Activated T-cell treated with anti-CD3 and anti-CD28 coated beads, Interleukin-2, amount 50 U/mL, for 72 hours (primary cell): ENCODE data around the gene CSNK1A1. TPM values are rescaled to one million over a fixed set of nuclear protein-coding genes. Genes with fewer than 3 reads are reported as not detected.
A peak's percentile ranks its signal among the peaks of the same experiment; 100 is the strongest.
"Not testable (repeated sequence)": the region's sequence is repeated elsewhere in the genome, so short reads cannot be mapped to it uniquely, and the experiment has no call there.

Experiments
- ATAC-seq, 2 donors: fragments of 150-1000 bp; cut with Tn5 transposase; replicated peaks in 1 of 2; 2 replicates each; pipeline ENCODE4 v1.10.0; 2021; ENCODE audit warnings: moderate library complexity in 2 of 2, mild to moderate bottlenecking in 1 of 2
- DNase-seq, 2 donors: peaks; one replicate each; pipeline ENCODE4 v3.0.0; 2021 to 2022; ENCODE audit warnings: mixed read lengths in 1 of 2
- H3K27ac Mint-ChIP-seq: one replicate; pipeline ENCODE4 v1.8.0; 2022; ENCODE audit warnings: mild to moderate bottlenecking, moderate library complexity, mixed read lengths
- H3K27me3 Mint-ChIP-seq: one replicate; pipeline ENCODE4 v1.8.0; 2022; ENCODE audit warnings: low read depth, mixed read lengths
- H3K36me3 Mint-ChIP-seq, 2 donors: one replicate each; pipeline ENCODE4 v1.8.0; 2022; ENCODE audit warnings: mixed read lengths in 2 of 2, mild to moderate bottlenecking in 1 of 2; ENCODE audit not compliant: insufficient read depth in 2 of 2
- H3K4me1 Mint-ChIP-seq: one replicate; pipeline ENCODE4 v1.8.0; 2022; ENCODE audit warnings: low read depth, mixed read lengths
- H3K4me3 Mint-ChIP-seq, 2 donors: one replicate each; pipeline ENCODE4 v1.8.0; 2022; ENCODE audit warnings: mild to moderate bottlenecking in 2 of 2, mixed read lengths in 2 of 2, moderate library complexity in 2 of 2
- H3K9me3 Mint-ChIP-seq, 2 donors: one replicate each; pipeline ENCODE4 v1.8.0; 2022; ENCODE audit warnings: mixed read lengths in 2 of 2
- total RNA-seq, 2 donors: library from RNA; stranded (reverse); gene quantifications; one replicate each; pipeline ENCODE4 v1.2.3, GENCODE V29; 2022

CSNK1A1 gene
- total RNA-seq, 2 donors from 2014 or later: 176 to 209 TPM

- ATAC-seq (no peak), DNase-seq (no peak)
- no peaks in the 10 kb centered on the region for H3K27me3 Mint-ChIP-seq
- H3K9me3 Mint-ChIP-seq: no peaks in the 10 kb centered on the region
- no peaks in the 10 kb centered on the region for H3K4me1 Mint-ChIP-seq
- no peaks in the 10 kb centered on the region for H3K36me3 Mint-ChIP-seq
- no peak overlapping the region for H3K27ac Mint-ChIP-seq
- no peak overlapping the region for H3K4me3 Mint-ChIP-seq
Observed at GRCh38 chr5:149470942-149471341, 80.3 kb downstream of the CSNK1A1 start.

- Mint-ChIP-seq H3K27me3 (no peaks in the 10 kb centered on the region), H3K9me3 (no peaks in the 10 kb centered on the region), H3K36me3 (no peaks in the 10 kb centered on the region), H3K4me1 (no peaks in the 10 kb centered on the region), H3K4me3 (no peak overlapping the region), H3K27ac (no peak overlapping the region)
- DNase-seq: no peak
- ATAC-seq: peak; percentile 11 to 47
Observed at GRCh38 chr5:149466457-149466972, 84.7 kb downstream of the CSNK1A1 start.

- ATAC-seq (no peak), DNase-seq (no peak)
- Mint-ChIP-seq H3K27ac (no peak overlapping the region), H3K9me3 (no peaks in the 10 kb centered on the region), H3K4me3 (no peak overlapping the region), H3K4me1 (no peaks in the 10 kb centered on the region), H3K36me3 (no peaks in the 10 kb centered on the region), H3K27me3 (no peaks in the 10 kb centered on the region)
Observed at GRCh38 chr5:149464796-149465489, 86.3 kb downstream of the CSNK1A1 start.

- not testable (repeated sequence) for H3K4me1 Mint-ChIP-seq, DNase-seq, ATAC-seq, H3K27me3 Mint-ChIP-seq, H3K9me3 Mint-ChIP-seq, H3K27ac Mint-ChIP-seq, H3K4me3 Mint-ChIP-seq, H3K36me3 Mint-ChIP-seq
Observed at GRCh38 chr5:149461907-149462306, 89.3 kb downstream of the CSNK1A1 start.

GRCh38 chr5:149459891-149460290, 91.3 kb downstream of the CSNK1A1 start:
- Mint-ChIP-seq H3K9me3 (no peaks in the 10 kb centered on the region), H3K27me3 (no peaks in the 10 kb centered on the region), H3K4me1 (peaks cover 6% of the 10 kb centered on the region), H3K4me3 (no peak overlapping the region), H3K36me3 (no peaks in the 10 kb centered on the region), H3K27ac (no peak overlapping the region)
- ATAC-seq (no peak), DNase-seq (no peak)

- H3K4me1 Mint-ChIP-seq: peaks cover 6% of the 10 kb centered on the region
- H3K27ac Mint-ChIP-seq: no peak overlapping the region
- H3K27me3 Mint-ChIP-seq: no peaks in the 10 kb centered on the region
- DNase-seq (no peak), ATAC-seq (no peak)
- H3K36me3 Mint-ChIP-seq: no peaks in the 10 kb centered on the region
- no peak overlapping the region for H3K4me3 Mint-ChIP-seq
- no peaks in the 10 kb centered on the region for H3K9me3 Mint-ChIP-seq
Observed at GRCh38 chr5:149457393-149457763, 93.9 kb downstream of the CSNK1A1 start.

GRCh38 chr5:149456597-149457392, 94.4 kb downstream of the CSNK1A1 start:
- no peak overlapping the region for H3K27ac Mint-ChIP-seq
- H3K9me3 Mint-ChIP-seq: no peaks in the 10 kb centered on the region
- ATAC-seq: no peak
- no peaks in the 10 kb centered on the region for H3K27me3 Mint-ChIP-seq
- no peaks in the 10 kb centered on the region for H3K36me3 Mint-ChIP-seq
- H3K4me3 Mint-ChIP-seq: no peak overlapping the region
- peaks cover 6% of the 10 kb centered on the region for H3K4me1 Mint-ChIP-seq
- no peak for DNase-seq

- peak; percentile 47 to 62 for ATAC-seq
- no peak overlapping the region for H3K27ac Mint-ChIP-seq
- H3K27me3 Mint-ChIP-seq: no peaks in the 10 kb centered on the region
- peaks cover 6% of the 10 kb centered on the region for H3K4me1 Mint-ChIP-seq
- no peak overlapping the region for H3K4me3 Mint-ChIP-seq
- H3K9me3 Mint-ChIP-seq: no peaks in the 10 kb centered on the region
- DNase-seq: no peak
- H3K36me3 Mint-ChIP-seq: no peaks in the 10 kb centered on the region
Observed at GRCh38 chr5:149455889-149456409, 95.3 kb downstream of the CSNK1A1 start.

- DNase-seq (no peak), ATAC-seq (no peak)
- Mint-ChIP-seq H3K9me3 (no peaks in the 10 kb centered on the region), H3K27me3 (no peaks in the 10 kb centered on the region), H3K4me3 (no peak overlapping the region), H3K27ac (no peak overlapping the region), H3K36me3 (no peaks in the 10 kb centered on the region), H3K4me1 (peaks cover 6% of the 10 kb centered on the region)
Observed at GRCh38 chr5:149453618-149454415, 97.4 kb downstream of the CSNK1A1 start.

GRCh38 chr5:149452665-149453617, 98.3 kb downstream of the CSNK1A1 start:
- Mint-ChIP-seq H3K27ac (no peak overlapping the region), H3K27me3 (no peaks in the 10 kb centered on the region), H3K36me3 (no peaks in the 10 kb centered on the region), H3K9me3 (no peaks in the 10 kb centered on the region), H3K4me3 (no peak overlapping the region), H3K4me1 (peaks cover 6% of the 10 kb centered on the region)
- no peak for ATAC-seq
- no peak for DNase-seq

- Mint-ChIP-seq H3K27ac (no peak overlapping the region), H3K4me1 (peaks cover 6% of the 10 kb centered on the region), H3K9me3 (no peaks in the 10 kb centered on the region), H3K27me3 (no peaks in the 10 kb centered on the region), H3K4me3 (no peak overlapping the region), H3K36me3 (no peaks in the 10 kb centered on the region)
- DNase-seq (no peak), ATAC-seq (no peak)
Observed at GRCh38 chr5:149452007-149452664, 99.1 kb downstream of the CSNK1A1 start.

- Mint-ChIP-seq H3K4me3 (no peak overlapping the region), H3K36me3 (no peaks in the 10 kb centered on the region), H3K27me3 (no peaks in the 10 kb centered on the region), H3K27ac (no peak overlapping the region), H3K4me1 (no peaks in the 10 kb centered on the region), H3K9me3 (no peaks in the 10 kb centered on the region)
- ATAC-seq (no peak), DNase-seq (no peak)
Observed at GRCh38 chr5:149450199-149450598, 101.0 kb downstream of the CSNK1A1 start.
